Measurements from ENCODE around the gene DNASE1L3.
A peak's percentile ranks its signal among the peaks of the same experiment; 100 is the strongest.

Gene DNASE1L3

GRCh38 chr3:58222161-58222724, 11.5 kb upstream of the DNASE1L3 start:
- no peaks in the 10 kb centered on the region for H3K36me3 ChIP-seq (ENCODE audit: control insufficient read depth in 1 of 2, insufficient read depth in 2 of 2, low read length in 2 of 2)
- no peak overlapping the region for H3K4me3 ChIP-seq (ENCODE audit: low read depth, low read length)
- WGBS (ENCODE audit: extremely low coverage, insufficient coverage, insufficient read length): no CpG with 5 or more reads among the region's 8 CpGs
- H3K4me2 ChIP-seq (ENCODE audit: low read length): no peak overlapping the region
- no peak overlapping the region for H2AFZ ChIP-seq (ENCODE audit: insufficient read depth, low read length, poor library complexity)
- H3K79me1 ChIP-seq (ENCODE audit: low read length): no peaks in the 10 kb centered on the region
- no peak overlapping the region for H3K23ac ChIP-seq (ENCODE audit: low read length)
- H3K14ac ChIP-seq (ENCODE audit: low read length): no peak overlapping the region
- no peaks in the 10 kb centered on the region for H3K27me3 ChIP-seq (ENCODE audit: insufficient read depth, low read length)
- no peak overlapping the region for H2AK5ac ChIP-seq (ENCODE audit: low read length)
- H3K79me2 ChIP-seq (ENCODE audit: control insufficient read depth, insufficient read depth, low read length, poor library complexity): no peaks in the 10 kb centered on the region
- no peak overlapping the region for H4K8ac ChIP-seq (ENCODE audit: low read depth, low read length)
- no peak overlapping the region for H4K91ac ChIP-seq (ENCODE audit: low read depth, low read length)
- H3K9me3 ChIP-seq (ENCODE audit: insufficient read depth, low read depth, low read length): no peaks in the 10 kb centered on the region
- H3K9ac ChIP-seq (ENCODE audit: low read length): no peak overlapping the region
- H2BK120ac ChIP-seq (ENCODE audit: insufficient read depth, low read length, poor library complexity): no peak overlapping the region
- no peak overlapping the region for H3K27ac ChIP-seq (ENCODE audit: low read depth, low read length)
- peak; percentile 92 to 93 for DNase-seq
- H3K18ac ChIP-seq (ENCODE audit: low read length): no peak overlapping the region
- no peak overlapping the region for H4K12ac ChIP-seq (ENCODE audit: low read depth, low read length)
- H2BK12ac ChIP-seq (ENCODE audit: low read length): no peak overlapping the region
- no peaks in the 10 kb centered on the region for H3K4me1 ChIP-seq (ENCODE audit: control insufficient read depth in 1 of 2, insufficient read depth in 2 of 2, low read length in 2 of 2)
- H2BK5ac ChIP-seq (ENCODE audit: low read depth, low read length, poor library complexity): no peak overlapping the region
- no peak overlapping the region for H3K4ac ChIP-seq (ENCODE audit: low read depth, low read length)

GRCh38 chr3:58218904-58219303, 8.1 kb upstream of the DNASE1L3 start:
- Histone ChIP-seq H3K79me1 (ENCODE audit: low read length) (no peaks in the 10 kb centered on the region), H3K27ac (ENCODE audit: low read depth, low read length) (no peak overlapping the region), H3K18ac (ENCODE audit: low read length) (no peak overlapping the region), H3K9ac (ENCODE audit: low read length) (no peak overlapping the region), H4K8ac (ENCODE audit: low read depth, low read length) (no peak overlapping the region), H4K12ac (ENCODE audit: low read depth, low read length) (no peak overlapping the region), H3K36me3 (ENCODE audit: control insufficient read depth in 1 of 2, insufficient read depth in 2 of 2, low read length in 2 of 2) (no peaks in the 10 kb centered on the region), H3K23ac (ENCODE audit: low read length) (no peak overlapping the region), H3K4me3 (ENCODE audit: low read depth, low read length) (no peak overlapping the region), H2BK12ac (ENCODE audit: low read length) (no peak overlapping the region), H2BK120ac (ENCODE audit: insufficient read depth, low read length, poor library complexity) (no peak overlapping the region), H2BK5ac (ENCODE audit: low read depth, low read length, poor library complexity) (no peak overlapping the region), H4K91ac (ENCODE audit: low read depth, low read length) (no peak overlapping the region), H3K14ac (ENCODE audit: low read length) (no peak overlapping the region), H3K79me2 (ENCODE audit: control insufficient read depth, insufficient read depth, low read length, poor library complexity) (no peaks in the 10 kb centered on the region), H2AK5ac (ENCODE audit: low read length) (no peak overlapping the region), H3K4me1 (ENCODE audit: control insufficient read depth in 1 of 2, insufficient read depth in 2 of 2, low read length in 2 of 2) (no peaks in the 10 kb centered on the region), H2AFZ (ENCODE audit: insufficient read depth, low read length, poor library complexity) (no peak overlapping the region), H3K4ac (ENCODE audit: low read depth, low read length) (no peak overlapping the region), H3K9me3 (ENCODE audit: insufficient read depth, low read depth, low read length) (no peaks in the 10 kb centered on the region), H3K4me2 (ENCODE audit: low read length) (no peak overlapping the region), H3K27me3 (ENCODE audit: insufficient read depth, low read length) (no peaks in the 10 kb centered on the region)
- WGBS (ENCODE audit: extremely low coverage, insufficient coverage, insufficient read length): no CpG with 5 or more reads among the region's 1 CpG
- DNase-seq: no peak

- Histone ChIP-seq H4K8ac (ENCODE audit: low read depth, low read length) (no peak overlapping the region), H3K4me1 (ENCODE audit: control insufficient read depth in 1 of 2, insufficient read depth in 2 of 2, low read length in 2 of 2) (no peaks in the 10 kb centered on the region), H3K4me3 (ENCODE audit: low read depth, low read length) (no peak overlapping the region), H2BK12ac (ENCODE audit: low read length) (no peak overlapping the region), H2BK120ac (ENCODE audit: insufficient read depth, low read length, poor library complexity) (no peak overlapping the region), H3K79me1 (ENCODE audit: low read length) (no peaks in the 10 kb centered on the region), H2AFZ (ENCODE audit: insufficient read depth, low read length, poor library complexity) (no peak overlapping the region), H3K79me2 (ENCODE audit: control insufficient read depth, insufficient read depth, low read length, poor library complexity) (no peaks in the 10 kb centered on the region), H3K23ac (ENCODE audit: low read length) (no peak overlapping the region), H2BK5ac (ENCODE audit: low read depth, low read length, poor library complexity) (no peak overlapping the region), H3K9me3 (ENCODE audit: insufficient read depth, low read depth, low read length) (no peaks in the 10 kb centered on the region), H3K27ac (ENCODE audit: low read depth, low read length) (no peak overlapping the region), H3K27me3 (ENCODE audit: insufficient read depth, low read length) (no peaks in the 10 kb centered on the region), H3K18ac (ENCODE audit: low read length) (no peak overlapping the region), H3K4ac (ENCODE audit: low read depth, low read length) (no peak overlapping the region), H2AK5ac (ENCODE audit: low read length) (no peak overlapping the region), H4K12ac (ENCODE audit: low read depth, low read length) (no peak overlapping the region), H4K91ac (ENCODE audit: low read depth, low read length) (no peak overlapping the region), H3K4me2 (ENCODE audit: low read length) (no peak overlapping the region), H3K14ac (ENCODE audit: low read length) (no peak overlapping the region), H3K36me3 (ENCODE audit: control insufficient read depth in 1 of 2, insufficient read depth in 2 of 2, low read length in 2 of 2) (no peaks in the 10 kb centered on the region), H3K9ac (ENCODE audit: low read length) (no peak overlapping the region)
- DNase-seq: peak; percentile 38 to 70
- no CpG with 5 or more reads among the region's 15 CpGs for WGBS (ENCODE audit: extremely low coverage, insufficient coverage, insufficient read length)
Measured at GRCh38 chr3:58217209-58217811, 6.5 kb upstream of the DNASE1L3 start.

- Histone ChIP-seq H2BK120ac (ENCODE audit: insufficient read depth, low read length, poor library complexity) (no peak overlapping the region), H4K8ac (ENCODE audit: low read depth, low read length) (no peak overlapping the region), H3K27me3 (ENCODE audit: insufficient read depth, low read length) (no peaks in the 10 kb centered on the region), H2BK12ac (ENCODE audit: low read length) (no peak overlapping the region), H3K79me1 (ENCODE audit: low read length) (no peaks in the 10 kb centered on the region), H3K4me2 (ENCODE audit: low read length) (no peak overlapping the region), H2AK5ac (ENCODE audit: low read length) (no peak overlapping the region), H3K36me3 (ENCODE audit: control insufficient read depth in 1 of 2, insufficient read depth in 2 of 2, low read length in 2 of 2) (no peaks in the 10 kb centered on the region), H4K12ac (ENCODE audit: low read depth, low read length) (no peak overlapping the region), H3K4ac (ENCODE audit: low read depth, low read length) (no peak overlapping the region), H3K18ac (ENCODE audit: low read length) (no peak overlapping the region), H4K91ac (ENCODE audit: low read depth, low read length) (no peak overlapping the region), H3K79me2 (ENCODE audit: control insufficient read depth, insufficient read depth, low read length, poor library complexity) (no peaks in the 10 kb centered on the region), H3K9me3 (ENCODE audit: insufficient read depth, low read depth, low read length) (no peaks in the 10 kb centered on the region), H2AFZ (ENCODE audit: insufficient read depth, low read length, poor library complexity) (no peak overlapping the region), H3K14ac (ENCODE audit: low read length) (no peak overlapping the region), H3K23ac (ENCODE audit: low read length) (no peak overlapping the region), H3K27ac (ENCODE audit: low read depth, low read length) (no peak overlapping the region), H3K4me3 (ENCODE audit: low read depth, low read length) (no peak overlapping the region), H3K4me1 (ENCODE audit: control insufficient read depth in 1 of 2, insufficient read depth in 2 of 2, low read length in 2 of 2) (no peaks in the 10 kb centered on the region), H3K9ac (ENCODE audit: low read length) (no peak overlapping the region), H2BK5ac (ENCODE audit: low read depth, low read length, poor library complexity) (no peak overlapping the region)
- peak; percentile 52 to 64 for DNase-seq
- no CpG with 5 or more reads among the region's 10 CpGs for WGBS (ENCODE audit: extremely low coverage, insufficient coverage, insufficient read length)
Measured at GRCh38 chr3:58216496-58217195, 5.9 kb upstream of the DNASE1L3 start.

Measured in trophoblast cell (in vitro differentiated cells and primary cell).